GM23338 (cell line): ENCODE measurements around the gene PRKACA. TPM values are rescaled to one million over a fixed set of nuclear protein-coding genes. Genes with fewer than 3 reads are reported as not detected.

ENCODE experiments used
- ATAC-seq: fragments of 200-7000 bp; cut with Tn5 transposase; 3 replicates; pipeline ENCODE4 v1.9.1; 2020
- DNase-seq: peaks from one replicate; pipeline ENCODE4 v3.0.0-alpha.2; 2015; ENCODE audit warnings: low spot score
- H2AFZ ChIP-seq: fragments of 200-600 bp; sonication (generic); 2 replicates; pipeline ENCODE4 v1.8.0; 2016; ENCODE audit warnings: antibody characterized with exemption, mild to moderate bottlenecking, moderate library complexity
- H3F3A ChIP-seq: fragments of 200-600 bp; sonication (generic); replicated peaks from 2 replicates; pipeline ENCODE4 v1.8.0; 2017; ENCODE audit warnings: antibody characterized with exemption, mixed run types, low read depth
- H3K27ac ChIP-seq: fragments of 200-600 bp; sonication (generic); 2 replicates; pipeline ENCODE4 v1.6.1; 2016; ENCODE audit warnings: low read depth
- H3K27me3 ChIP-seq: fragments of 200-600 bp; sonication (generic); 2 replicates; pipeline ENCODE4 v1.8.0; 2016; ENCODE audit warnings: mild to moderate bottlenecking, mixed run types, moderate library complexity; ENCODE audit not compliant: insufficient read depth
- H3K36me3 ChIP-seq: fragments of 200-600 bp; sonication (generic); 2 replicates; pipeline ENCODE4 v1.8.0; 2016; ENCODE audit warnings: mild to moderate bottlenecking; ENCODE audit not compliant: insufficient read depth
- H3K4me1 ChIP-seq: fragments of 200-600 bp; sonication (generic); 2 replicates; pipeline ENCODE4 v1.8.0; 2016; ENCODE audit warnings: mild to moderate bottlenecking, moderate library complexity; ENCODE audit not compliant: insufficient read depth
- H3K4me2 ChIP-seq: fragments of 200-600 bp; sonication (generic); 2 replicates; pipeline ENCODE4 v1.7.1; 2017; ENCODE audit warnings: mixed run types
- H3K4me3 ChIP-seq: fragments of 200-600 bp; sonication (generic); 2 replicates; pipeline ENCODE4 v1.6.1; 2016; ENCODE audit warnings: mixed run types
- H3K79me2 ChIP-seq: fragments of 200-600 bp; sonication (generic); replicated peaks from 2 replicates; pipeline ENCODE4 v1.8.0; 2017; ENCODE audit warnings: mild to moderate bottlenecking; ENCODE audit not compliant: insufficient read depth
- H3K9me2 ChIP-seq: fragments of 200-600 bp; sonication (generic); 2 replicates; pipeline ENCODE4 v1.8.0; 2017; ENCODE audit not compliant: insufficient read depth
- H4K20me1 ChIP-seq: fragments of 200-600 bp; sonication (generic); replicated peaks from 2 replicates; pipeline ENCODE4 v1.8.0; 2017; ENCODE audit warnings: mild to moderate bottlenecking; ENCODE audit not compliant: insufficient read depth
- H3K27ac Mint-ChIP-seq: 2 replicates; pipeline ENCODE4 v1.8.0; 2020; ENCODE audit warnings: inconsistent platforms, mild to moderate bottlenecking, moderate library complexity, mixed read lengths
- H3K27me3 Mint-ChIP-seq: 3 replicates; pipeline ENCODE4 v1.8.0; 2022; ENCODE audit warnings: low read depth, mild to moderate bottlenecking, moderate library complexity, mixed read lengths, inconsistent platforms; ENCODE audit not compliant: insufficient read depth, poor library complexity
- H3K36me3 Mint-ChIP-seq: 3 replicates; pipeline ENCODE4 v1.8.0; 2021; ENCODE audit warnings: low read depth, mild to moderate bottlenecking, inconsistent platforms, moderate library complexity, mixed read lengths
- H3K4me1 Mint-ChIP-seq: 3 replicates; pipeline ENCODE4 v1.8.0; 2020; ENCODE audit warnings: mild to moderate bottlenecking, inconsistent platforms, mixed read lengths
- H3K4me3 Mint-ChIP-seq: 3 replicates; pipeline ENCODE4 v1.8.0; 2021; ENCODE audit warnings: moderate library complexity, mild to moderate bottlenecking, inconsistent platforms, mixed read lengths
- H3K9me3 Mint-ChIP-seq: 3 replicates; pipeline ENCODE4 v1.8.0; 2020; ENCODE audit warnings: moderate library complexity, mild to moderate bottlenecking, inconsistent platforms, mixed read lengths
- CREB1 ChIP-seq: fragments of 250-450 bp; sonication (Bioruptor Pico); IDR thresholded peaks from 2 replicates; pipeline ENCODE4 v1.5.0; 2020; ENCODE audit warnings: low read depth, mild to moderate bottlenecking, moderate library complexity
- CTCF ChIP-seq, 2 experiments: fragments of 200-600 bp in 1 of 2; sonication (generic) in 1 of 2; conservative IDR thresholded peaks; 2 replicates each; pipeline versions ENCODE4 v1.5.1 to v1.6.1; 2016 to 2017; ENCODE audit warnings: antibody characterized with exemption in 2 of 2, low read depth in 2 of 2, mild to moderate bottlenecking in 2 of 2, moderate library complexity in 1 of 2
- NANOG ChIP-seq: IDR thresholded peaks from 2 replicates; pipeline ENCODE4 v1.6.1; 2016; ENCODE audit warnings: antibody characterized with exemption, borderline replicate concordance
- POLR2AphosphoS5 ChIP-seq: IDR thresholded peaks from 2 replicates; pipeline ENCODE4 v1.6.1; 2016; ENCODE audit warnings: antibody characterized with exemption, low read depth
- polyA plus RNA-seq: library from polyadenylated mRNA; unstranded; fragments of >200 nt; fragmentation: Nextera tagmentation; extraction: Ambion mirVana; gene quantifications from 2 replicates; pipeline ENCODE4 v1.2.1, GENCODE V29; 2016
- total RNA-seq: library from RNA; depleted of rRNA; stranded (reverse); fragments of >200 nt; shearing (Covaris generic); gene quantifications from 2 replicates; pipeline ENCODE4 v1.2.3, GENCODE V29; 2014

Gene PRKACA
- total and polyA plus RNA-seq, 2 experiments from 2014 or later, result 13.0 to 31.3 TPM

DNA sequence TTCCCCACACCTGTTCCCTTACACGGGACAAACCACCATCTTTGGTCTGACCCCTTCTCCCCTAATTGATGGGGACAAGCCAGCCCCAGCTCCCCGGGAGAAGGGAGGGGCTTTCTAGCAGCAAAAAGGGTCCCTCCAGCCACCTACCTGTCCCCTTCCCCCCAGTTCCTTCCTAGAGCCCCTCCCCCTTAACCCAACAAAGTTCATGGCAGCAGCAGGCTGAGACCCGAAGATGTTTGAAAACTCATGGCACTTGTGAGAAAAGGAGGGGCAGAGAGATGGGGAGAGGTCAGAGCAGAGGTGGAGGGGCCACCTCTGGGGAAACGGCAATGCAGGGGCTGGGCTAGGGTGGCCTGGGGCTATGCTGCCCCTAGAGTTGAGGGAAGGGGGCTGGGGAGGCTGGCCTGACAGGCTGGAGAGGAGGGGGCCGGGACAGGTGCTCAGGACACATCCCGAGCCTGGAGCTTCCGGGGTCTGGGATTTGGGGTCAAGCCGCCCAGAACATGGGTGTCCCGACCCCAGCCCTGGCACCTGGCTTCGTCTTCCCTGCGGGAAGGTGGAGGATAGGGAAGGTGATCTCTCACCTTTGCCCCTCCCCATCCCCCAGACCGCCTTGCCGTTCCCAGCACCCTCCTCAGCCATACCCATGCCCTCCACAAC is 31.3 kb upstream of the PRKACA start:
- H3K4me1 ChIP-seq, result peaks cover 26% of the 10 kb centered on the region; the same call in 1 of the 2 replicates
- no peak overlapping the region for H2AFZ ChIP-seq
- peaks cover 9% of the 10 kb centered on the region; the same call in 1 of the 2 replicates for H4K20me1 ChIP-seq
- peaks cover 16% of the 10 kb centered on the region; the same call in 1 of the 2 replicates for H3F3A ChIP-seq
- ATAC-seq, result peak; percentile 38
- peak; percentile 37 for DNase-seq
- H3K9me2 ChIP-seq, result no peaks in the 10 kb centered on the region
- peak overlapping the region; percentile 86; the same call in 1 of the 2 replicates for H3K27ac ChIP-seq
- H3K27me3 Mint-ChIP-seq, result peaks cover 21% of the 10 kb centered on the region
- no peaks in the 10 kb centered on the region for H3K27me3 ChIP-seq
- H3K36me3 ChIP-seq, result peaks cover under 1% of the 10 kb centered on the region; the same call in 1 of the 2 replicates
- peak overlapping the region; percentile 4; the same call in 1 of the 3 replicates for H3K4me3 Mint-ChIP-seq
- no peak overlapping the region for H3K4me3 ChIP-seq
- H3K79me2 ChIP-seq, result no peaks in the 10 kb centered on the region
- H3K36me3 Mint-ChIP-seq, result peaks cover 18% of the 10 kb centered on the region
- H3K4me1 Mint-ChIP-seq, result peaks cover 35% of the 10 kb centered on the region
- H3K9me3 Mint-ChIP-seq, result peaks cover 3% of the 10 kb centered on the region; the same call in 1 of the 3 replicates
- H3K4me2 ChIP-seq, result peak overlapping the region; percentile 57
- H3K27ac Mint-ChIP-seq, result peak overlapping the region; percentile 70
- TF ChIP-seq POLR2AphosphoS5 (0 out of 2 replicates have a peak, but pooled peaks have one; percentile 18), CTCF (conservative IDR thresholded peaks at IDR 0.05; ENCODE audit: low read depth in 2 of 2) (0 out of 4 replicates have a peak, but pooled peaks of 1 of the 2 experiments have one; percentile 3), CREB1 (CRISPR knock-in tag) (no peak)

GRCh38 chr19:14147797-14148605 is 30.4 kb upstream of the PRKACA start:
- H3K27ac Mint-ChIP-seq, result no peak overlapping the region; the same call in 1 of the 2 replicates
- H2AFZ ChIP-seq, result no peak overlapping the region
- H3K27me3 Mint-ChIP-seq, result peaks cover 21% of the 10 kb centered on the region
- TF ChIP-seq CTCF (conservative IDR thresholded peaks at IDR 0.05; ENCODE audit: low read depth in 2 of 2) (peak; percentile 55 to 60), NANOG (no peak)
- H3K36me3 Mint-ChIP-seq, result peaks cover 15% of the 10 kb centered on the region
- ATAC-seq (peak; percentile 44), DNase-seq (peak; percentile 75)
- H3K27ac ChIP-seq, result 0 out of 2 replicates have a peak overlapping the region, but pooled peaks have one; percentile 50
- peaks cover 11% of the 10 kb centered on the region; the same call in 1 of the 2 replicates for H4K20me1 ChIP-seq
- peaks cover 3% of the 10 kb centered on the region; the same call in 1 of the 3 replicates for H3K9me3 Mint-ChIP-seq
- peaks cover 35% of the 10 kb centered on the region for H3K4me1 Mint-ChIP-seq
- peak overlapping the region; percentile 43; the same call in 1 of the 2 replicates for H3K4me2 ChIP-seq
- peaks cover 26% of the 10 kb centered on the region; the same call in 1 of the 2 replicates for H3K4me1 ChIP-seq
- H3K79me2 ChIP-seq, result no peaks in the 10 kb centered on the region
- no peaks in the 10 kb centered on the region for H3K9me2 ChIP-seq
- peaks cover 16% of the 10 kb centered on the region; the same call in 1 of the 2 replicates for H3F3A ChIP-seq
- no peak overlapping the region for H3K4me3 Mint-ChIP-seq
- H3K27me3 ChIP-seq, result no peaks in the 10 kb centered on the region
- no peaks in the 10 kb centered on the region; the same call in 1 of the 2 replicates for H3K36me3 ChIP-seq
- no peak overlapping the region for H3K4me3 ChIP-seq
